WTC11 (cell line): Measurements from ENCODE around the gene CYB561A3. TPM values are rescaled to one million over a fixed set of nuclear protein-coding genes. Genes with fewer than 3 reads are reported as not detected.

Source experiments
- ATAC-seq: fragments of 200-7000 bp; cut with Tn5 transposase; 2 replicates; pipeline ENCODE4 v1.10.0; 2021; ENCODE audit warnings: mild to moderate bottlenecking, moderate library complexity
- CTCF ChIA-PET: fragments of 300-600 bp; sonication (Branson Sonifier 250); formaldehyde crosslinking; loops from one replicate; lab custom pipeline; 2021; ENCODE audit warnings: antibody characterized with exemption; lab: Charles Lee
- POLR2A ChIA-PET: fragments of 350-600 bp; sonication (Branson Sonifier 250); formaldehyde crosslinking; loops from one replicate; lab custom pipeline; 2021; ENCODE audit warnings: antibody characterized with exemption; lab: Charles Lee
- DNase-seq: peaks from one replicate; pipeline ENCODE4 v3.0.0; 2021; ENCODE audit warnings: low spot score
- H3K27ac Mint-ChIP-seq: 2 replicates; pipeline ENCODE4 v1.8.0; 2021; ENCODE audit warnings: mixed read lengths
- H3K27me3 Mint-ChIP-seq: 2 replicates; pipeline ENCODE4 v1.8.0; 2021; ENCODE audit warnings: low read depth, mild to moderate bottlenecking, moderate library complexity, mixed read lengths
- H3K36me3 Mint-ChIP-seq: 2 replicates; pipeline ENCODE4 v1.8.0; 2021; ENCODE audit warnings: mixed read lengths
- H3K4me1 Mint-ChIP-seq: 2 replicates; pipeline ENCODE4 v1.8.0; 2022; ENCODE audit warnings: mixed read lengths
- H3K4me3 Mint-ChIP-seq: 2 replicates; pipeline ENCODE4 v1.8.0; 2021; ENCODE audit warnings: mild to moderate bottlenecking, moderate library complexity, mixed read lengths
- H3K9me3 Mint-ChIP-seq: 2 replicates; pipeline ENCODE4 v1.8.0; 2021; ENCODE audit warnings: mixed read lengths
- FOXK1 ChIP-seq: sonication (generic); formaldehyde crosslinking; IDR thresholded peaks from 2 replicates; pipeline ENCODE4 v1.8.0; 2022; ENCODE audit warnings: mild to moderate bottlenecking, moderate library complexity, missing genetic modification reagents
- FOXP1 ChIP-seq: sonication (generic); formaldehyde crosslinking; IDR thresholded peaks from 2 replicates; pipeline ENCODE4 v1.8.0; 2022; ENCODE audit warnings: missing genetic modification reagents, mild to moderate bottlenecking, moderate library complexity, borderline replicate concordance
- HMGA2 ChIP-seq: fragments of 250-450 bp; sonication (Bioruptor Pico); IDR thresholded peaks from 2 replicates; pipeline ENCODE4 v1.4.0; 2021; ENCODE audit warnings: mild to moderate bottlenecking, moderate library complexity
- JUN ChIP-seq: sonication (generic); formaldehyde crosslinking; IDR thresholded peaks from 2 replicates; pipeline ENCODE4 v1.8.0; 2023; ENCODE audit warnings: mild to moderate bottlenecking, missing genetic modification reagents
- TEAD1 ChIP-seq: sonication (generic); formaldehyde crosslinking; IDR thresholded peaks from 2 replicates; pipeline ENCODE4 v1.8.0; 2022; ENCODE audit warnings: mild to moderate bottlenecking, missing genetic modification reagents
- ZBTB21 ChIP-seq: sonication (generic); formaldehyde crosslinking; IDR thresholded peaks from 2 replicates; pipeline ENCODE4 v1.8.1; 2023; ENCODE audit warnings: mild to moderate bottlenecking, missing genetic modification reagents, borderline replicate concordance
- ZNF138 ChIP-seq: sonication (generic); formaldehyde crosslinking; conservative IDR thresholded peaks from 2 replicates; pipeline ENCODE4 v1.8.1; 2022; ENCODE audit warnings: mild to moderate bottlenecking, moderate library complexity, missing genetic modification reagents
- ZNF232 ChIP-seq: sonication (generic); formaldehyde crosslinking; IDR thresholded peaks from 2 replicates; pipeline ENCODE4 v1.8.0; 2022; ENCODE audit warnings: mild to moderate bottlenecking, missing genetic modification reagents
- ZNF423 ChIP-seq: fragments of 250-450 bp; sonication (Bioruptor Pico); IDR thresholded peaks from 2 replicates; pipeline ENCODE4 v2.1.2; 2022; ENCODE audit warnings: mild to moderate bottlenecking, moderate library complexity
- total RNA-seq: library from RNA; stranded (reverse); gene quantifications from 3 replicates; pipeline ENCODE4 v1.2.3, GENCODE V29; 2021
- TF ChIP-seq, protein P1 (sequence below): sonication (generic); formaldehyde crosslinking; IDR thresholded peaks from 2 replicates; pipeline ENCODE4 v1.8.0; 2022; ENCODE audit warnings: mild to moderate bottlenecking, missing genetic modification reagents
- TF ChIP-seq, protein P2 (sequence below): sonication (generic); formaldehyde crosslinking; IDR thresholded peaks from 2 replicates; pipeline ENCODE4 v1.8.1; 2022; ENCODE audit warnings: mild to moderate bottlenecking, missing genetic modification reagents, moderate library complexity, borderline replicate concordance
- TF ChIP-seq, protein P3 (sequence below): fragments of 200-600 bp; IDR thresholded peaks from 2 replicates; pipeline ENCODE4 v1.8.0; 2022; ENCODE audit warnings: antibody characterized with exemption
- TF ChIP-seq, protein P4 (sequence below): sonication (generic); formaldehyde crosslinking; IDR thresholded peaks from 2 replicates; pipeline ENCODE4 v1.8.0; 2023; ENCODE audit warnings: missing genetic modification reagents, mild to moderate bottlenecking, borderline replicate concordance
- TF ChIP-seq, protein P5 (sequence below): sonication (generic); formaldehyde crosslinking; IDR thresholded peaks from 2 replicates; pipeline ENCODE4 v1.8.1; 2023; ENCODE audit warnings: mild to moderate bottlenecking, missing genetic modification reagents
- TF ChIP-seq, protein P6 (sequence below): fragments of 250-450 bp; sonication (Bioruptor Pico); IDR thresholded peaks from 2 replicates; pipeline ENCODE4 v1.9.0; 2021; ENCODE audit warnings: mild to moderate bottlenecking

CYB561A3 gene
- total RNA-seq, 1 experiment from 2014 or later, result 38.8 TPM

DNA sequence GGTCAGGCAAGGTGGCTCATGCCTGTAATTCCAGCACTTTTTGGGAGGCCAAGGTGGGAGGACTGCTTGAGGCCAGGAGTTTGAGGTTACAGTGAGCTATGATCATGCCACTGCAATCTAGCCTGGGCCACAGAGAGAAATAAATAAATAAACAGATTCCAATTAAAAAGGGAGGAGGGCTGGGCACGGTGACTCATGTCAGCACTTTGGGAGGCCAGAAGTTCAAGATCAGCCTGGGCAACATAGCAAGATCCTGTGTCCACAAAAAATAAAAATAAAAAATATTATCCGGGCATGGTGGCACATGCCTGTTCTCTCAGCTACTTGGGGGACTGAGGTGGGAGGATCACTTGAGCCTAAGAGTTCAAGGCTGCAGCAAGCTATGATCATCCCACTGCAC, 7.5 kb downstream of the CYB561A3 start:
- CTCF ChIA-PET, result interaction anchor here (1.8 to 3.7 kb wide), 2 partner anchors 18 to 31 kb away, joined by 8 to 19 read pairs; no protein-coding TSS in a partner anchor
- peaks cover 15% of the 10 kb centered on the region for H3K36me3 Mint-ChIP-seq
- H3K27me3 Mint-ChIP-seq, result no peaks in the 10 kb centered on the region
- POLR2A ChIA-PET, result interaction anchor here (0.6 kb wide), 1 partner anchor 42 kb away, joined by 3 read pairs; no protein-coding TSS in a partner anchor
- H3K27ac Mint-ChIP-seq, result no peak overlapping the region
- no peak for TF ChIP-seq ZNF423 (CRISPR knock-in tag)
- no peak for TF ChIP-seq FOXP1 (CRISPR knock-in tag)
- TF ChIP-seq, all 79 proteins: peak for 0
- ATAC-seq (no peak), DNase-seq (no peak)
- Mint-ChIP-seq H3K4me3 (no peak overlapping the region), H3K9me3 (no peaks in the 10 kb centered on the region), H3K4me1 (no peaks in the 10 kb centered on the region)

DNA sequence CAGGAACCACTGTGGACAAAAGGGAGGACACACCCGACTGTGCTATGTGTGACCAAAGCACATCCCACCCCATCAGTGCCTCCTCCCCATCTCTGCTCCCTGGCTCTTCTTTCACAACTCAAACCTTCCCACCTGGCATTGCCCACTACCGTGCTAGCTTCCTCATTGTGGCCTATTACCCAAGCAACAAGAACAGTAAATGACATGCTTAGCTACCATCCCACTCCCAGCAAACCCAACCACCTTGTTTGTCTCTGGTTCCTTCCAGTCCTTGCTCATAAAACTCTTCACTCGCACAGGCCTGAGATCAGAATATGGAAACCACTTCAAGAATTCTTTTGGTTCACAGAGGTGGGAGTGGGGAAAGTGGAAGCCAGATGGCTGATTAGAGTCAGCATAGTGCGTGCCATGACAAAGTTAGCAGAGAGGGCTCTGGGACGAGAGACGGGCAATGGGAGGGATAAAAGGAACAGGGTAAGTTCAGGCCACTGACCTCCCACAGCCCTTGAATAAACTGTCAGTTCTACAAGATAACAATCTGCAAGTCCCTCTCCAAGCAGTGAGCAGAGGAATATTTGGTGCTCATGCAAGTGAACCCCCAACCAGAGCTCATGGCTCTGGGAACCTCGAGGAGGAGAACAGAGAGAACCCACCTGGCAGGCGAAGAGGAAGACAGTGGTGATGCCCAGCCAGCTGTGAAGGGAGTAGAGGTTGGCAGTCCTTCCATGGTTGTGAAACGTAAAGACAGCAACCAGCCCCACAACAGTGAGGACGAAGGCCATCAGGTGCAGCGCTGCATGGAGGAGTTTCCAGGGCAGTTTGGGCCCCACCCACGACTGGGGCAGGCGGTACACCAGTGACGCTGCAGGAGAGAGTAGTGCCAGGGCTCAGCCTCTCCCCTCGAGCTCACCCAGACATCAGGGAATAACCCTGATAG, 8.3 kb downstream of the CYB561A3 start:
- no peak for TF ChIP-seq HMGA2 (CRISPR knock-in tag)
- no peak for TF ChIP-seq ZNF232 (CRISPR knock-in tag)
- TF ChIP-seq, protein P1, sequence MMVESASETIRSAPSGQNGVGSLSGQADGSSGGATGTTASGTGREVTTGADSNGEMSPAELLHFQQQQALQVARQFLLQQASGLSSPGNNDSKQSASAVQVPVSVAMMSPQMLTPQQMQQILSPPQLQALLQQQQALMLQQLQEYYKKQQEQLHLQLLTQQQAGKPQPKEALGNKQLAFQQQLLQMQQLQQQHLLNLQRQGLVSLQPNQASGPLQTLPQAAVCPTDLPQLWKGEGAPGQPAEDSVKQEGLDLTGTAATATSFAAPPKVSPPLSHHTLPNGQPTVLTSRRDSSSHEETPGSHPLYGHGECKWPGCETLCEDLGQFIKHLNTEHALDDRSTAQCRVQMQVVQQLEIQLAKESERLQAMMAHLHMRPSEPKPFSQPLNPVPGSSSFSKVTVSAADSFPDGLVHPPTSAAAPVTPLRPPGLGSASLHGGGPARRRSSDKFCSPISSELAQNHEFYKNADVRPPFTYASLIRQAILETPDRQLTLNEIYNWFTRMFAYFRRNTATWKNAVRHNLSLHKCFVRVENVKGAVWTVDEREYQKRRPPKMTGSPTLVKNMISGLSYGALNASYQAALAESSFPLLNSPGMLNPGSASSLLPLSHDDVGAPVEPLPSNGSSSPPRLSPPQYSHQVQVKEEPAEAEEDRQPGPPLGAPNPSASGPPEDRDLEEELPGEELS (CRISPR knock-in tag), result no peak
- TF ChIP-seq FOXK1 (CRISPR knock-in tag), result no peak
- TF ChIP-seq, protein P2, sequence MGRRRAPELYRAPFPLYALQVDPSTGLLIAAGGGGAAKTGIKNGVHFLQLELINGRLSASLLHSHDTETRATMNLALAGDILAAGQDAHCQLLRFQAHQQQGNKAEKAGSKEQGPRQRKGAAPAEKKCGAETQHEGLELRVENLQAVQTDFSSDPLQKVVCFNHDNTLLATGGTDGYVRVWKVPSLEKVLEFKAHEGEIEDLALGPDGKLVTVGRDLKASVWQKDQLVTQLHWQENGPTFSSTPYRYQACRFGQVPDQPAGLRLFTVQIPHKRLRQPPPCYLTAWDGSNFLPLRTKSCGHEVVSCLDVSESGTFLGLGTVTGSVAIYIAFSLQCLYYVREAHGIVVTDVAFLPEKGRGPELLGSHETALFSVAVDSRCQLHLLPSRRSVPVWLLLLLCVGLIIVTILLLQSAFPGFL (CRISPR knock-in tag), result no peak
- TF ChIP-seq, protein P3, sequence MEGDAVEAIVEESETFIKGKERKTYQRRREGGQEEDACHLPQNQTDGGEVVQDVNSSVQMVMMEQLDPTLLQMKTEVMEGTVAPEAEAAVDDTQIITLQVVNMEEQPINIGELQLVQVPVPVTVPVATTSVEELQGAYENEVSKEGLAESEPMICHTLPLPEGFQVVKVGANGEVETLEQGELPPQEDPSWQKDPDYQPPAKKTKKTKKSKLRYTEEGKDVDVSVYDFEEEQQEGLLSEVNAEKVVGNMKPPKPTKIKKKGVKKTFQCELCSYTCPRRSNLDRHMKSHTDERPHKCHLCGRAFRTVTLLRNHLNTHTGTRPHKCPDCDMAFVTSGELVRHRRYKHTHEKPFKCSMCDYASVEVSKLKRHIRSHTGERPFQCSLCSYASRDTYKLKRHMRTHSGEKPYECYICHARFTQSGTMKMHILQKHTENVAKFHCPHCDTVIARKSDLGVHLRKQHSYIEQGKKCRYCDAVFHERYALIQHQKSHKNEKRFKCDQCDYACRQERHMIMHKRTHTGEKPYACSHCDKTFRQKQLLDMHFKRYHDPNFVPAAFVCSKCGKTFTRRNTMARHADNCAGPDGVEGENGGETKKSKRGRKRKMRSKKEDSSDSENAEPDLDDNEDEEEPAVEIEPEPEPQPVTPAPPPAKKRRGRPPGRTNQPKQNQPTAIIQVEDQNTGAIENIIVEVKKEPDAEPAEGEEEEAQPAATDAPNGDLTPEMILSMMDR, result no peak
- no peak for TF ChIP-seq ZNF138 (CRISPR knock-in tag)
- no peak for TF ChIP-seq TEAD1
- TF ChIP-seq, protein P4, sequence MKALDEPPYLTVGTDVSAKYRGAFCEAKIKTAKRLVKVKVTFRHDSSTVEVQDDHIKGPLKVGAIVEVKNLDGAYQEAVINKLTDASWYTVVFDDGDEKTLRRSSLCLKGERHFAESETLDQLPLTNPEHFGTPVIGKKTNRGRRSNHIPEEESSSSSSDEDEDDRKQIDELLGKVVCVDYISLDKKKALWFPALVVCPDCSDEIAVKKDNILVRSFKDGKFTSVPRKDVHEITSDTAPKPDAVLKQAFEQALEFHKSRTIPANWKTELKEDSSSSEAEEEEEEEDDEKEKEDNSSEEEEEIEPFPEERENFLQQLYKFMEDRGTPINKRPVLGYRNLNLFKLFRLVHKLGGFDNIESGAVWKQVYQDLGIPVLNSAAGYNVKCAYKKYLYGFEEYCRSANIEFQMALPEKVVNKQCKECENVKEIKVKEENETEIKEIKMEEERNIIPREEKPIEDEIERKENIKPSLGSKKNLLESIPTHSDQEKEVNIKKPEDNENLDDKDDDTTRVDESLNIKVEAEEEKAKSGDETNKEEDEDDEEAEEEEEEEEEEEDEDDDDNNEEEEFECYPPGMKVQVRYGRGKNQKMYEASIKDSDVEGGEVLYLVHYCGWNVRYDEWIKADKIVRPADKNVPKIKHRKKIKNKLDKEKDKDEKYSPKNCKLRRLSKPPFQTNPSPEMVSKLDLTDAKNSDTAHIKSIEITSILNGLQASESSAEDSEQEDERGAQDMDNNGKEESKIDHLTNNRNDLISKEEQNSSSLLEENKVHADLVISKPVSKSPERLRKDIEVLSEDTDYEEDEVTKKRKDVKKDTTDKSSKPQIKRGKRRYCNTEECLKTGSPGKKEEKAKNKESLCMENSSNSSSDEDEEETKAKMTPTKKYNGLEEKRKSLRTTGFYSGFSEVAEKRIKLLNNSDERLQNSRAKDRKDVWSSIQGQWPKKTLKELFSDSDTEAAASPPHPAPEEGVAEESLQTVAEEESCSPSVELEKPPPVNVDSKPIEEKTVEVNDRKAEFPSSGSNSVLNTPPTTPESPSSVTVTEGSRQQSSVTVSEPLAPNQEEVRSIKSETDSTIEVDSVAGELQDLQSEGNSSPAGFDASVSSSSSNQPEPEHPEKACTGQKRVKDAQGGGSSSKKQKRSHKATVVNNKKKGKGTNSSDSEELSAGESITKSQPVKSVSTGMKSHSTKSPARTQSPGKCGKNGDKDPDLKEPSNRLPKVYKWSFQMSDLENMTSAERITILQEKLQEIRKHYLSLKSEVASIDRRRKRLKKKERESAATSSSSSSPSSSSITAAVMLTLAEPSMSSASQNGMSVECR (CRISPR knock-in tag), result no peak
- TF ChIP-seq, protein P5, sequence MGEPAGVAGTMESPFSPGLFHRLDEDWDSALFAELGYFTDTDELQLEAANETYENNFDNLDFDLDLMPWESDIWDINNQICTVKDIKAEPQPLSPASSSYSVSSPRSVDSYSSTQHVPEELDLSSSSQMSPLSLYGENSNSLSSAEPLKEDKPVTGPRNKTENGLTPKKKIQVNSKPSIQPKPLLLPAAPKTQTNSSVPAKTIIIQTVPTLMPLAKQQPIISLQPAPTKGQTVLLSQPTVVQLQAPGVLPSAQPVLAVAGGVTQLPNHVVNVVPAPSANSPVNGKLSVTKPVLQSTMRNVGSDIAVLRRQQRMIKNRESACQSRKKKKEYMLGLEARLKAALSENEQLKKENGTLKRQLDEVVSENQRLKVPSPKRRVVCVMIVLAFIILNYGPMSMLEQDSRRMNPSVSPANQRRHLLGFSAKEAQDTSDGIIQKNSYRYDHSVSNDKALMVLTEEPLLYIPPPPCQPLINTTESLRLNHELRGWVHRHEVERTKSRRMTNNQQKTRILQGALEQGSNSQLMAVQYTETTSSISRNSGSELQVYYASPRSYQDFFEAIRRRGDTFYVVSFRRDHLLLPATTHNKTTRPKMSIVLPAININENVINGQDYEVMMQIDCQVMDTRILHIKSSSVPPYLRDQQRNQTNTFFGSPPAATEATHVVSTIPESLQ (CRISPR knock-in tag), result no peak
- TF ChIP-seq, protein P6, sequence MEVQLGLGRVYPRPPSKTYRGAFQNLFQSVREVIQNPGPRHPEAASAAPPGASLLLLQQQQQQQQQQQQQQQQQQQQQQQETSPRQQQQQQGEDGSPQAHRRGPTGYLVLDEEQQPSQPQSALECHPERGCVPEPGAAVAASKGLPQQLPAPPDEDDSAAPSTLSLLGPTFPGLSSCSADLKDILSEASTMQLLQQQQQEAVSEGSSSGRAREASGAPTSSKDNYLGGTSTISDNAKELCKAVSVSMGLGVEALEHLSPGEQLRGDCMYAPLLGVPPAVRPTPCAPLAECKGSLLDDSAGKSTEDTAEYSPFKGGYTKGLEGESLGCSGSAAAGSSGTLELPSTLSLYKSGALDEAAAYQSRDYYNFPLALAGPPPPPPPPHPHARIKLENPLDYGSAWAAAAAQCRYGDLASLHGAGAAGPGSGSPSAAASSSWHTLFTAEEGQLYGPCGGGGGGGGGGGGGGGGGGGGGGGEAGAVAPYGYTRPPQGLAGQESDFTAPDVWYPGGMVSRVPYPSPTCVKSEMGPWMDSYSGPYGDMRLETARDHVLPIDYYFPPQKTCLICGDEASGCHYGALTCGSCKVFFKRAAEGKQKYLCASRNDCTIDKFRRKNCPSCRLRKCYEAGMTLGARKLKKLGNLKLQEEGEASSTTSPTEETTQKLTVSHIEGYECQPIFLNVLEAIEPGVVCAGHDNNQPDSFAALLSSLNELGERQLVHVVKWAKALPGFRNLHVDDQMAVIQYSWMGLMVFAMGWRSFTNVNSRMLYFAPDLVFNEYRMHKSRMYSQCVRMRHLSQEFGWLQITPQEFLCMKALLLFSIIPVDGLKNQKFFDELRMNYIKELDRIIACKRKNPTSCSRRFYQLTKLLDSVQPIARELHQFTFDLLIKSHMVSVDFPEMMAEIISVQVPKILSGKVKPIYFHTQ, result no peak
- no peak for TF ChIP-seq JUN
- TF ChIP-seq ZBTB21, result no peak
- no peak for DNase-seq
- ChIA-PET POLR2A (no interaction called here), CTCF (interaction anchor here (1.2 to 3.7 kb wide), 3 partner anchors 17 to 32 kb away, joined by 3 to 19 read pairs (median 8); no protein-coding TSS in a partner anchor)
- Mint-ChIP-seq H3K4me3 (no peak overlapping the region), H3K27ac (no peak overlapping the region), H3K9me3 (no peaks in the 10 kb centered on the region), H3K4me1 (no peaks in the 10 kb centered on the region), H3K36me3 (peaks cover 15% of the 10 kb centered on the region), H3K27me3 (no peaks in the 10 kb centered on the region)
- ATAC-seq, result no peak
